GM18870 (cell line): ENCODE data around the gene IFI27L2.

Experiments
- ATAC-seq: cut with Tn5 transposase; IDR thresholded peaks from one replicate; pipeline ENCODE4 v1.9.1; 2021; ENCODE audit warnings: moderate library complexity; ENCODE audit not compliant: unreplicated experiment

The IFI27L2 gene

GRCh38 chr14:94124582-94125377 lies 4.6 kb downstream of the IFI27L2 start:
- no peak for ATAC-seq

- ATAC-seq = no peak
Measured at GRCh38 chr14:94123868-94124267, 5.5 kb downstream of the IFI27L2 start.

- no peak for ATAC-seq
Measured at GRCh38 chr14:94123296-94123695, 6.1 kb downstream of the IFI27L2 start.

- ATAC-seq = no peak
Measured at GRCh38 chr14:94122438-94122837, 7.0 kb downstream of the IFI27L2 start.

- ATAC-seq = no peak
Measured at GRCh38 chr14:94121485-94121884, 7.9 kb downstream of the IFI27L2 start.

GRCh38 chr14:94120667-94121340 lies 8.6 kb downstream of the IFI27L2 start:
- ATAC-seq = no peak

- no peak for ATAC-seq
Measured at GRCh38 chr14:94119071-94119470, 10.3 kb downstream of the IFI27L2 start.

GRCh38 chr14:94117856-94118255 lies 11.5 kb downstream of the IFI27L2 start:
- no peak for ATAC-seq

- no peak for ATAC-seq
Measured at GRCh38 chr14:94116701-94117100, 12.7 kb downstream of the IFI27L2 start.

GRCh38 chr14:94115631-94116030 lies 13.8 kb downstream of the IFI27L2 start:
- no peak for ATAC-seq

- ATAC-seq = no peak
Measured at GRCh38 chr14:94115058-94115591, 14.3 kb downstream of the IFI27L2 start.

- ATAC-seq = no peak
Measured at GRCh38 chr14:94114589-94115057, 14.8 kb downstream of the IFI27L2 start.

- no peak for ATAC-seq
Measured at GRCh38 chr14:94113908-94114588, 15.4 kb downstream of the IFI27L2 start.

- no peak for ATAC-seq
Measured at GRCh38 chr14:94113490-94113889, 15.9 kb downstream of the IFI27L2 start.

- no peak for ATAC-seq
Measured at GRCh38 chr14:94113073-94113472, 16.3 kb downstream of the IFI27L2 start.

- no peak for ATAC-seq
Measured at GRCh38 chr14:94112513-94113063, 16.8 kb downstream of the IFI27L2 start.

- ATAC-seq = no peak
Measured at GRCh38 chr14:94111276-94112095, 17.9 kb downstream of the IFI27L2 start.

- ATAC-seq = no peak
Measured at GRCh38 chr14:94110552-94111181, 18.7 kb downstream of the IFI27L2 start, which contains the start of gene IFI27. IFI27 (plus strand) TSS chr14:94110736.

GRCh38 chr14:94109915-94110250 lies 19.5 kb downstream of the IFI27L2 start:
- no peak for ATAC-seq

- ATAC-seq = no peak
Measured at GRCh38 chr14:94104731-94105130, 24.7 kb downstream of the IFI27L2 start.
